Left ventricle myocardium inferior (tissue), 1 donor: Measurements from ENCODE around the gene ACOXL. TPM values are rescaled to one million over a fixed set of nuclear protein-coding genes. Genes with fewer than 3 reads are reported as not detected.

Source experiments
- DNase-seq: peaks from one replicate; pipeline ENCODE4 v3.0.0-alpha.2; 2020
- H3K27ac ChIP-seq: fragments of 200-600 bp; replicated peaks from 2 replicates; pipeline ENCODE4 v1.8.0; 2021
- H3K27me3 ChIP-seq: fragments of 200-600 bp; 2 replicates; pipeline ENCODE4 v1.8.0; 2021; ENCODE audit warnings: low read depth
- H3K36me3 ChIP-seq: fragments of 200-600 bp; 2 replicates; pipeline ENCODE4 v1.8.0; 2021
- H3K4me1 ChIP-seq: fragments of 200-600 bp; 2 replicates; pipeline ENCODE4 v1.8.0; 2021
- H3K4me3 ChIP-seq: fragments of 200-600 bp; 2 replicates; pipeline ENCODE4 v1.8.0; 2021; ENCODE audit warnings: mild to moderate bottlenecking, moderate library complexity
- H3K9me3 ChIP-seq: fragments of 200-600 bp; replicated peaks from 2 replicates; pipeline ENCODE4 v1.8.0; 2021
- CTCF ChIP-seq: fragments of 200-600 bp; IDR thresholded peaks from 2 replicates; pipeline ENCODE4 v1.8.0; 2021; ENCODE audit warnings: antibody characterized with exemption, mild to moderate bottlenecking, borderline replicate concordance
- intact Hi-C: fragments of 100-400 bp; cut with micrococcal nuclease; formaldehyde crosslinking; loops from one replicate; pipeline ENCODE4 v1.11.0; 2022
- total RNA-seq: library from RNA; stranded (reverse); fragmentation: NEBNext Ultra II Directional; extraction: Animal tissue kit (Norgen Biotek cat#: 25700); gene quantifications from one replicate; pipeline ENCODE4 v1.2.1, GENCODE V29; 2021
- donor health status: DM: no; HTN: yes; CAD: no; lungs with severe emphysema.

The ACOXL gene
- total RNA-seq, 1 donor from 2014 or later, result not detected

DNA sequence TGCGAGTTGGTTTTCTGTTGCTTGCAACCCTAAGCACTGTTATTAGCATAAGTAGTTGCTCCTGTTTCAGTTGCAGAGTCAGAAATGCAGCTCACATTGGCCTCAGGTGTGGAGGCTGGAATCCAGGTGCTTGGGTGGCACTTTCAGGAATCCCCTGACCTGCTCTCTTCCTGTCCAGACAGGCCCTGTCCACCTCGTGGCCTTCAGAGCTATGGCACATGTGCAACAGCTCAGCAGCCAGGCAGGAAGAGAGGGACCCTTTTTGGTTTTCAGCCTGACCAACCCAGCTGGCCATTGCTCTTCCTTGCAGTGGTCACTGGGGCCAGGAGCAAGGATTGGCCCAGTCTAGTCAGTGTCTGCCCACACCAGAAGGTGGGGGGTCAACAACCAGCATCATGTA, 12.7 kb downstream of the ACOXL start:
- peaks cover 44% of the 10 kb centered on the region for H3K27me3 ChIP-seq
- DNase-seq, result no peak
- no peak overlapping the region for H3K4me3 ChIP-seq
- intact Hi-C loops, result no loop called here
- no peaks in the 10 kb centered on the region for H3K9me3 ChIP-seq
- no peaks in the 10 kb centered on the region for H3K4me1 ChIP-seq
- no peaks in the 10 kb centered on the region for H3K36me3 ChIP-seq
- no peak overlapping the region for H3K27ac ChIP-seq
- no peak for TF ChIP-seq CTCF

GRCh38 chr2:110746586-110747521, 14.5 kb downstream of the ACOXL start:
- Histone ChIP-seq H3K4me3 (no peak overlapping the region), H3K27ac (no peak overlapping the region), H3K36me3 (no peaks in the 10 kb centered on the region), H3K27me3 (peaks cover 34% of the 10 kb centered on the region), H3K9me3 (no peaks in the 10 kb centered on the region), H3K4me1 (no peaks in the 10 kb centered on the region)
- intact Hi-C loops, result no loop called here
- no peak for DNase-seq
- no peak for TF ChIP-seq CTCF

GRCh38 chr2:110747522-110748488, 15.4 kb downstream of the ACOXL start:
- intact Hi-C loops, result no loop called here
- no peak for DNase-seq
- Histone ChIP-seq H3K4me1 (no peaks in the 10 kb centered on the region), H3K9me3 (no peaks in the 10 kb centered on the region), H3K27ac (no peak overlapping the region), H3K4me3 (no peak overlapping the region), H3K27me3 (peaks cover 25% of the 10 kb centered on the region), H3K36me3 (no peaks in the 10 kb centered on the region)
- TF ChIP-seq CTCF, result no peak

DNA sequence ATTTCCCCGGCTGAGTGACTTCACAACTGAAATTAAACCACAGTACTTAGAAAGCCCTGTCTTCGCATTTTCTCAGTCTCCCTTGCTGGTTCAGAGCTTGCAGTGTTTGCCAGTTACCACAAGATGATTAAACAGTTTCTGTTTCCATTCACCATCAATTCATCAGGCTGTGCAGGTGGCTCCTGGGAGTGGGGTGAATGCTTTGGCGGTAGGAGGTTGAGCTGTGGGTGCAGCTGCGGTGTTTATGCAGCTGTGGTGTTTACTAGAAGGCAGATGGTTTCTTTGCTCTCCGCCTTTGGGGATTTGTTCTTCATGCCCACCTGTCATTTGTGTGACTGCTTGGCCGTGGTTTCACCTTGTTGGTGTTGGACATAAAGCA, 16.1 kb downstream of the ACOXL start:
- Histone ChIP-seq H3K27ac (no peak overlapping the region), H3K36me3 (no peaks in the 10 kb centered on the region), H3K9me3 (no peaks in the 10 kb centered on the region), H3K27me3 (peaks cover 24% of the 10 kb centered on the region), H3K4me3 (no peak overlapping the region), H3K4me1 (no peaks in the 10 kb centered on the region)
- no peak for TF ChIP-seq CTCF
- intact Hi-C loops, result no loop called here
- DNase-seq, result no peak

GRCh38 chr2:110751642-110752041, 19.3 kb downstream of the ACOXL start:
- H3K27me3 ChIP-seq, result peaks cover 17% of the 10 kb centered on the region
- H3K9me3 ChIP-seq, result no peaks in the 10 kb centered on the region
- no peak for DNase-seq
- H3K4me1 ChIP-seq, result no peaks in the 10 kb centered on the region
- no peak for TF ChIP-seq CTCF
- intact Hi-C loops, result no loop called here
- H3K4me3 ChIP-seq, result no peak overlapping the region
- no peak overlapping the region for H3K27ac ChIP-seq
- no peaks in the 10 kb centered on the region for H3K36me3 ChIP-seq
